Measurements from ENCODE around the gene ABCB11.
"Not testable (repeated sequence)": the region's sequence is repeated elsewhere in the genome, so short reads cannot be mapped to it uniquely, and the experiment has no call there.

ABCB11 gene

GRCh38 chr2:168945508-168945907, 85.6 kb downstream of the ABCB11 start:
- TF ChIP-seq CTCF (IDR thresholded peaks at IDR 0.05; ENCODE audit: borderline replicate concordance, insufficient read depth, low read depth, low read length), result no peak

GRCh38 chr2:168944065-168944464, 87.1 kb downstream of the ABCB11 start:
- TF ChIP-seq CTCF (IDR thresholded peaks at IDR 0.05; ENCODE audit: borderline replicate concordance, insufficient read depth, low read depth, low read length), result no peak

More at GRCh38 chr2:168945508-168945907, 85.6 kb downstream of the ABCB11 start:
- H3K4me3 ChIP-seq (ENCODE audit: low read depth, low read length), result no peak overlapping the region

GRCh38 chr2:168941297-168941696, 89.8 kb downstream of the ABCB11 start:
- TF ChIP-seq CTCF (IDR thresholded peaks at IDR 0.05; ENCODE audit: borderline replicate concordance, insufficient read depth, low read depth, low read length), result no peak

More at GRCh38 chr2:168944065-168944464, 87.1 kb downstream of the ABCB11 start:
- H3K4me3 ChIP-seq (ENCODE audit: low read depth, low read length), result no peak overlapping the region

GRCh38 chr2:168939918-168940317, 91.2 kb downstream of the ABCB11 start:
- TF ChIP-seq CTCF (IDR thresholded peaks at IDR 0.05; ENCODE audit: borderline replicate concordance, insufficient read depth, low read depth, low read length), result no peak
- no peak overlapping the region for H3K4me3 ChIP-seq (ENCODE audit: low read depth, low read length)

More at GRCh38 chr2:168941297-168941696, 89.8 kb downstream of the ABCB11 start:
- no peak overlapping the region for H3K4me3 ChIP-seq (ENCODE audit: low read depth, low read length)

- TF ChIP-seq CTCF (IDR thresholded peaks at IDR 0.05; ENCODE audit: borderline replicate concordance, insufficient read depth, low read depth, low read length), result no peak
- H3K4me3 ChIP-seq (ENCODE audit: low read depth, low read length), result no peak overlapping the region
These were observed 92.1 kb downstream of the ABCB11 start for GRCh38 chr2:168939061-168939460.

- no peak overlapping the region for H3K4me3 ChIP-seq (ENCODE audit: low read depth, low read length)
- TF ChIP-seq CTCF (IDR thresholded peaks at IDR 0.05; ENCODE audit: borderline replicate concordance, insufficient read depth, low read depth, low read length), result no peak
These were observed 95.1 kb downstream of the ABCB11 start for GRCh38 chr2:168935810-168936581.

- TF ChIP-seq CTCF (IDR thresholded peaks at IDR 0.05; ENCODE audit: borderline replicate concordance, insufficient read depth, low read depth, low read length), result no peak
- no peak overlapping the region for H3K4me3 ChIP-seq (ENCODE audit: low read depth, low read length)
These were observed 96.3 kb downstream of the ABCB11 start for GRCh38 chr2:168934826-168935225.

GRCh38 chr2:168932174-168932573, 99.0 kb downstream of the ABCB11 start:
- not testable (repeated sequence) for H3K4me3 ChIP-seq (ENCODE audit: low read depth, low read length)

Measured in GM12875 (cell line).